Amniotic epithelial cell (primary cell): ENCODE data around the gene GABRG3.

Experiments used
- DNase-seq: peaks from one replicate; pipeline ENCODE4 v3.0.0-alpha.2; 2010; ENCODE audit warnings: low read depth

Gene GABRG3

DNA sequence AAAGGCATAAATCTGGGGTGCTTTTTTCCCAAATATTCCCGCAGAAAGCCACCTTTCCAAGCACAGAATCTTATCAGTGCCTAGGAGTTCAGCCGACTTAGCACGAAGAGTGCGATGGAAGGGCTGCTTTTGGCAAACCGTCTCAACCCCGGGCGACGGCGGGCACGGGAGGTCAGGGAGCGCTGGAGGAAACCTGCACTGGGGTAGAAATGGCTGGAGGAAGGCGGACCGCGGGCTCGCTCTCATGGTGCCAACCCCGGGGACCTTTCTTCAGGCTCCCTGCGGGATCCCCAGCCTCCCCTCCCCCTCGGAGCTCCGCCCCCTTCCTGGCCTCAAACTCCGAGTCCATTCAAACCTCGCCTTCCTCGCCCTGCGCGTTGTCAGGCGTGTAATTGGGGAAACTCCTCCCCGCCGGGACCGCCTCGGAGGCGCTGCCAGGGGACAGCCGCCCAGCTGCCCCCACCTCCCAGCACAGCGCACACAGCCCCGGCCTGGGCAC lies at the start of gene GABRG3:
Gene GABRG3 (plus strand): TSS at position 470 of the 499 bp plus-strand sequence.
- no peak for DNase-seq

- no peak for DNase-seq
Observed at GRCh38 chr15:26921433-26921832, 49.5 kb upstream of the GABRG3 start.

DNA sequence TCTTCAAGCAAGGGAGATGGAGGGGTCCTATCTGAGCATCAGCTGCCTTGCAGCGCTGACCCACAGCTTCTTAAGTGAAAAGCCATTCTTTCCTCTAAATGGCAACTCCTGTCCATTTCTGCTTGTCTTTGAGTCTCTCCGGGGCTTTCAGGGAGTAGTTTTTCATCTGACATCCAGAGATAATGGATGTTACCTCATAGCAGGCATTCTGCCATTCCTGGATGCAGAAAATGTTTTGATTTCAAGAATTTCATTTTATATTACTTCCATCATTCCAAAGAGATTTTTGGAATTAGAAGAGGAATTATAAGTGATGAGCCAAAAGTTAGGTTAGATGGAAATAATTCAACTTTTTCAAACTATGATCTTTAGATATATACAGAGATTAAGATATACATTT lies 44.9 kb upstream of the GABRG3 start:
- DNase-seq, result no peak

DNA sequence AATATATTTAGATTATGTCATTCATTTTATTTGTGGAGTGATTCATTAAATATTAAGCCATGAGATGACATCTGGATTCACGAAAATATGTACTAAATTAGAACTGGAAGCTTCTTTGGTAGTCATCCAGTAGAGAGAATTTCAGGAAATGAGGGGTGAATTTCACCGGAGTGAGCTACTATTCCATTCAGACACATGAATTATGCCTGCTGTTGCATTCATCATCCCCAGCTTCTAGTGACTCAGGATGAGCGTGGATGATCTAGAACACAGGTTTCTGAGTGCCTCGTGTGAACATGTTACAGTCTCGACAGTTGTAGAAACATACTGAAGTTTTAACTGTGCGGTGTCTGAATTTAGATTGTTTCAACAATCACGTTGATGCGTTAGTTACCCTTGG lies 42.9 kb upstream of the GABRG3 start:
- DNase-seq, result no peak

- DNase-seq, result no peak
Observed at GRCh38 chr15:26929588-26929987, 41.4 kb upstream of the GABRG3 start.

- no peak for DNase-seq
Observed at GRCh38 chr15:26934848-26935247, 36.1 kb upstream of the GABRG3 start.

GRCh38 chr15:26935322-26935721 lies 35.7 kb upstream of the GABRG3 start:
- no peak for DNase-seq

GRCh38 chr15:26936502-26936901 lies 34.5 kb upstream of the GABRG3 start:
- DNase-seq, result no peak

- no peak for DNase-seq
Observed at GRCh38 chr15:26937134-26937533, 33.8 kb upstream of the GABRG3 start.

DNA sequence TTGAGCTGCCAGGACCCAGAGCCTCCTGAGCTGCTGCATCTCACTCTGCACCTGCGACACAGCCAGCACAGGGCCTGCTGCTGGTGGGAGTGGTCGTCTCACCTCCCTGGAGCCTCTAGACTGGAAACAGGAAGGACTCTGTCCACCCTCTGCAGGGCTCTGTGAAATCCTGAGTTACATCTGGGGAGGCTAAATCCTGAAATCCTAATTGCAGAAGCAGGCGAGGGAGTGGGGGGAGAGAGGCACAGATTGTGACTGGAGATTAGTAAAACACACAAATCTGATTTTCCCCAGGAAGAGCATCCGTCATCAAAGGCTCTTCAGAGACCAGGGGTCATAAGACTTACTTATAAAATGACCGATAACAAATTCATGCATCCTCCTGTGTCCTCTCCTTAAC lies 31.6 kb upstream of the GABRG3 start:
- DNase-seq, result no peak

DNA sequence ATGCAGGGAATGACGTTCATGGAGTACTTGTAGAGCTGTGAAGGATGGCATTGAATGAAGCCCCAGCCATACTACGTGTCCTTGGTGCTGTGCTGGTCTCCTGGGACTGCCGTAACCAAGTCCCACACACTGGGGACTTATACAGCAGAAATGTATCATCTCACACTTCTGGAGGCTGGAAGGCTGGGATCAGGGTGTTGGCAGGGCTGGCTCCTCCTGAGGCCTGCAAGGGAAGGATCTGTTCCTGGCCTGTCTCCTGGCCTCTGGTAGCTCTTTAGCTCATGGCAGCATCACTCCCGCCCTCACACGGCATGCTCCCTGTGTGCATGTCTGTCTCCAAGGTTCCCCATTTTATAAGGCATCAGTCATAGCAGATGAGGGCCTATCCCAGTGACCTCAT lies 29.5 kb upstream of the GABRG3 start:
- no peak for DNase-seq

DNA sequence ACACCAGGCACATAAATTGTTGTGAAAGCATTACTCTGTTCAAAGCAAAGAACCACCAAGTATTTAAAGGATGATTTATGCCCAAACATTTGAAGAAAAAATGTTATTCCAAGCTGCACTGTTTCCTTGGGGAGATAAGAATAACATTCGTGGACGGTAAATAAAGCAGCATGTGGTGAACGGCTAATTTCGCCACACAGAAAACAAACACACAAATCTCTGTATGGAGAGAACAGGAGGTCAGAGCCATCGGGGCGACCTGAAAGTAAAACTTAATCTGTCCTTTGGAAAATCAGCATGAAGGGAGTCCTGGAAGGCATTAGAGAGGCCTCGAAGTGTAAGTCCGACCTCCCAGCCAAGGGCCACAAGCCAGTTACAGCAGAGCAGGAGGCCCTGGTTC lies 27.1 kb upstream of the GABRG3 start:
- DNase-seq, result no peak

GRCh38 chr15:26945046-26945445 lies 25.9 kb upstream of the GABRG3 start:
- DNase-seq, result no peak

GRCh38 chr15:26950001-26950400 lies 21.0 kb upstream of the GABRG3 start:
- no peak for DNase-seq

- DNase-seq, result no peak
Observed at GRCh38 chr15:26954403-26954802, 16.6 kb upstream of the GABRG3 start.

DNA sequence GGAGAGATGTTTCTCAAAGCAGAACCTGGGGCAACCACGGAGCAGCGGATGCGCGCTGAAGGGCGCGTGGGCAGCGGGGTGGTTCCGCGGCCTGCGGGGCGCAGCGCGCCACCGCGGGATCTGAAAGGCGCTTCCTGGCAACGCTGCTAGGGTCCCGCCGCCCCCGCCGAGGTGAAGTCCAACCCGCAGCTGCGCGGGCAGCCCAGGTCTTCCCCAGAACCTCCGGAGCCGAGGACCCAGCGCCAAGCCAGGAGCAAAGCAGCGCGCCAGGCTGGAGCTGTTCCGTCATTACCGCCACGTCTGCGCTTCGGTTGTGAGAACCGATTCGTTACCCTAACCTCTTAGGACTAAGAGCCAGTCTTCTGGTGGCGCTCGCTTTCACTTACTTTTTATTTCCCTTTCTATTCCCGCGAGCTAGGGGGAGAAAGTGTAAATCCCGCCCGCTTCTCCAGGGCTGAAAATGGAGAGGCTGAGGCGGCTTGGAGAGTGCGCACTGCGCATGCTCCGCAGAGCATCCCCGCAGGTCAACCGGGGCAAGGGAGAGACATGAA lies 3.2 kb upstream of the GABRG3 start:
- no peak for DNase-seq

GRCh38 chr15:26968806-26969205 lies 2.2 kb upstream of the GABRG3 start:
- no peak for DNase-seq

- DNase-seq, result no peak
Observed at GRCh38 chr15:26971271-26972018, 464 bp downstream of the GABRG3 start.

- no peak for DNase-seq
Observed at GRCh38 chr15:26972636-26973035, 1.7 kb downstream of the GABRG3 start.

DNA sequence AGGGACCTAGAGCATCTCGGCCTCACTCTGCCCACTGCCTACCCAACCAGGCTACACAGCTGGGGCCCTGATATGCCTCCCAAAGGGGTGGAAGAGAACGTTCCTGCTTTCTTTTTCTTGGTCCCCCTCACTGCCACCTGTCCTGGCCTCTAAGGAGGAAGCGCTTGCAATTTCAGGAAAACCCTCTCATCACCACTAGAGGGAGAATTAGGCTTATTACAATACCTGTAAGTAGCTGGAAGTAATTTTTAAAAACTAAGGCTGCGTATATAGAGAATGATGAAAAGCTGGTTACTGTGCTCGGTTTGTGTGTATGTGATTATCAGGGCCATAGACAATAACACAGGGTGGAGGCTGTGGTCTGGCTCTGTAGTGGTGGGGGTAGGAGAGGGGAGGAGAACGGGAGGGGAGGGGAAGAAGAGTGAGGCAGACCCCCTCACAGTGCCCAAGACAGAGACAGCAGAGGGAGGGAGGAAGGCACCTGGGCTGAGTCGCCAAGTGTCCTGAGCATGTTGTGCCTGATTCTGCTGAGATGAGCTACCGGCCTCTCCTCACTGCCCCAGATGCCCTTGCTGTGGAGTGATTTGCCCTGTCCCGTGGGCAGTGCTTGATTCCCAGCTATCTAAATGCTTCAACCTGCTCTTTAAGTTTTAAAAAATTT lies 3.3 kb downstream of the GABRG3 start:
- no peak for DNase-seq

DNA sequence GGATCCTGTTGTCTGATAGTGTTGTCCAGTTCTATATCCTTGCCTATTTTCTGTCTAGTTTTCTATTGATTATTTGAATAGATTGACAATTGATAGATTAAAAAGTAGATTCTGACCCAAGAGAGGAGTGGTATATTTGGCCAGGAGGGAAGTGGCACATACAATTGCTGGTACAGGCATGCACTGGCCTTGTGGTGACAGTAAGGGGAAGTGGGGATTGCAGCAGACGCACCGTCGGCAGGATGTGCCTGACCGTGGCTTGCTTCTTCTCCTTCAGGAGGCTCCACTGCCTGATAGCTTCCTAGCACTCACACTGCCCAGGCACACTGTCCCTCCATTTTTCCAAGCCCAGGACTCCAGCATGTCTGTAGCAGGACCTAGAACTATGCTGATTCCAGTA lies 10.5 kb downstream of the GABRG3 start:
- DNase-seq, result no peak

- no peak for DNase-seq
Observed at GRCh38 chr15:26983822-26984221, 12.8 kb downstream of the GABRG3 start.

DNA sequence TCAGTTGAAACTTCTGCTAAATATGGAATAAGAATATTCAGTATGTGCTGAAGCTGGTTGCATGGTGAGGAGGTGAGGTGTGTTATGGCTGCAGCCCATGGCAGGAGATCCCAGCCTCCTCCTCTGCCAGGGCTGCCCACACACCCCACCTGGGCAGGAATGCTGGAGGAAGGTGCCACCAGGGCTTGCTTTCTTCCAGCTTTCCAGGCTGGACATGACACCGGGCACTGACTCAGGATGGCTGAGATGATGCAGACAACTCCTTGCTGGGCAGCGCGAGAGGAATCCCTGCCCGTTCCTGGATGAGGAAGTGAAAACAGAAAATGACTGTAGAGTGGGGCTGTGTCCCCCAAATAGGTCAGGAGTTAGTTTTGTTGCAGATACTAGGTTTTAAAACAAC lies 14.1 kb downstream of the GABRG3 start:
- DNase-seq, result no peak
